PC-3 (cell line): ENCODE results near the gene CAMKK2. TPM values are rescaled to one million over a fixed set of nuclear protein-coding genes. Genes with fewer than 3 reads are reported as not detected.

Experiments used
- ATAC-seq: fragments of 200-7000 bp; cut with Tn5 transposase; 2 replicates; pipeline ENCODE4 v1.9.1; 2020; ENCODE audit warnings: mild to moderate bottlenecking, moderate library complexity
- BruUV-seq: library from RNA; stranded (reverse); fragments of 400-500 nt; replicated peaks from 2 replicates; lab custom pipeline; 2021; lab: Mats Ljungman, UMichigan
- CTCF ChIA-PET: fragments of 300-600 bp; sonication (Branson Sonifier 250); formaldehyde crosslinking; loops from one replicate; lab custom pipeline; 2022; ENCODE audit warnings: antibody characterized with exemption; lab: Charles Lee
- POLR2A ChIA-PET: fragments of 300-600 bp; sonication (Branson Sonifier 250); formaldehyde crosslinking; loops from one replicate; lab custom pipeline; 2022; ENCODE audit warnings: antibody characterized with exemption; ENCODE audit not compliant: unreplicated experiment; lab: Charles Lee
- DNase-seq: peaks from one replicate; pipeline ENCODE4 v3.0.0-alpha.2; 2015
- H2AFZ ChIP-seq: fragments of 300-600 bp; sonication (generic); 2 replicates; pipeline ENCODE4 v1.6.0; 2016; ENCODE audit warnings: antibody characterized with exemption, low read length
- H3F3A ChIP-seq: fragments of 300-600 bp; sonication (generic); one replicate; pipeline ENCODE4 v1.6.0; 2017; ENCODE audit warnings: antibody characterized with exemption, low read length, control low read depth, mild to moderate bottlenecking; ENCODE audit not compliant: unreplicated experiment
- H3K27ac ChIP-seq: fragments of 300-600 bp; sonication (generic); 2 replicates; pipeline ENCODE4 v1.5.1; 2016; ENCODE audit warnings: mild to moderate bottlenecking, low read length
- H3K27me3 ChIP-seq: fragments of 300-600 bp; sonication (generic); 2 replicates; pipeline ENCODE4 v1.6.1; 2016; ENCODE audit warnings: low read length, mixed read lengths
- H3K36me3 ChIP-seq: fragments of 300-600 bp; sonication (generic); 2 replicates; pipeline ENCODE4 v1.6.1; 2016; ENCODE audit warnings: low read depth, mixed run types, low read length, mixed read lengths
- H3K4me1 ChIP-seq: fragments of 300-600 bp; sonication (generic); 2 replicates; pipeline ENCODE4 v1.5.1; 2016; ENCODE audit warnings: low read length; ENCODE audit not compliant: insufficient read depth
- H3K4me2 ChIP-seq: fragments of 300-600 bp; sonication (generic); 2 replicates; pipeline ENCODE4 v1.6.0; 2016; ENCODE audit warnings: low read length
- H3K4me3 ChIP-seq: fragments of 300-600 bp; sonication (generic); 2 replicates; pipeline ENCODE4 v1.5.1; 2016; ENCODE audit warnings: mild to moderate bottlenecking, low read length, mixed read lengths
- H3K79me2 ChIP-seq: fragments of 300-600 bp; sonication (generic); 2 replicates; pipeline ENCODE4 v1.6.1; 2017; ENCODE audit warnings: low read length, mixed read lengths
- H3K9ac ChIP-seq: fragments of 300-600 bp; sonication (generic); 2 replicates; pipeline ENCODE4 v1.6.0; 2016; ENCODE audit warnings: mild to moderate bottlenecking, low read length
- H3K9me2 ChIP-seq: fragments of 300-600 bp; sonication (generic); replicated peaks from 2 replicates; pipeline ENCODE4 v1.6.1; 2016; ENCODE audit warnings: mixed run types, low read length, mixed read lengths
- H3K9me3 ChIP-seq: fragments of 300-600 bp; sonication (generic); 2 replicates; pipeline ENCODE4 v1.6.1; 2016; ENCODE audit warnings: low read length, mixed read lengths
- H4K20me1 ChIP-seq: fragments of 300-600 bp; sonication (generic); 2 replicates; pipeline ENCODE4 v1.6.1; 2016; ENCODE audit warnings: low read length, mixed read lengths
- EZH2 ChIP-seq: fragments of 300-600 bp; sonication (generic); IDR thresholded peaks from one replicate; pipeline ENCODE4 v1.6.1; 2017; ENCODE audit warnings: antibody characterized with exemption, mild to moderate bottlenecking, low read length; ENCODE audit not compliant: unreplicated experiment
- EZH2phosphoT487 ChIP-seq: fragments of 300-600 bp; sonication (generic); IDR thresholded peaks from 2 replicates; pipeline ENCODE4 v1.6.1; 2018; ENCODE audit warnings: mild to moderate bottlenecking, antibody characterized with exemption, low read length, borderline replicate concordance
- intact Hi-C: fragments of 100-400 bp; cut with micrococcal nuclease; formaldehyde crosslinking; loops from 2 replicates; pipeline ENCODE4 v1.9.0; 2023
- total RNA-seq: library from RNA; depleted of rRNA; stranded (reverse); fragments of >200 nt; gene quantifications from 2 replicates; pipeline ENCODE4 v1.2.3, GENCODE V29; 2014
- TF ChIP-seq, protein P1 (sequence below): fragments of 300-600 bp; sonication (generic); conservative IDR thresholded peaks from 2 replicates; pipeline ENCODE4 v1.5.1; 2017; ENCODE audit warnings: antibody characterized with exemption, low read depth, mild to moderate bottlenecking, low read length

The CAMKK2 gene
- total RNA-seq, 1 experiment from 2014 or later, result 26.5 TPM

DNA sequence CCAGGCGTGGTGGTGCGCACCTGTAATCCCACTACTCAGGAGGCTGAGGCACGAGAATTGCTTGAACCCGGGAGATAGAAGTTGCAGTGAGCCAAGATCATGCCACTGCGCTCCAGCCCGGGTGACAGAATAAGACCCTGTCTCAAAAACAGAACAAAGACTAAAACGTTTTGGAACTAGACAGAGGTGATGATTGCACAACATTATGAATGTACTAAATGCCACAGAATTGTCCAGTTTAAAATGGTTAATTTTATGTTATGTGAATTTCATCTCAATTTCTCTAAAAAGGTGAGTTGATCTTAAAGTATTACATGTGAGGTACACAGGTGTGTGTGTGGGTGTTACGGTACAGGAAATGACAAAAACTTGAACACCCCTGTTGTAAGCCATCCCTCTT, 70.1 kb downstream of the CAMKK2 start:
- no TSS peak for BruUV-seq
- peaks cover 22% of the 10 kb centered on the region for H3K4me1 ChIP-seq
- no peaks in the 10 kb centered on the region for H3K9me2 ChIP-seq
- no peaks in the 10 kb centered on the region for H3F3A ChIP-seq
- H3K27ac ChIP-seq, result no peak overlapping the region
- CTCF ChIA-PET, result no interaction called here
- H3K79me2 ChIP-seq, result no peaks in the 10 kb centered on the region
- H3K27me3 ChIP-seq, result no peaks in the 10 kb centered on the region
- POLR2A ChIA-PET, result no interaction called here
- H4K20me1 ChIP-seq, result no peaks in the 10 kb centered on the region
- H3K4me3 ChIP-seq, result no peak overlapping the region
- no peak overlapping the region for H2AFZ ChIP-seq
- intact Hi-C loops, result no loop called here
- H3K9ac ChIP-seq, result no peak overlapping the region
- H3K4me2 ChIP-seq, result no peak overlapping the region
- TF ChIP-seq EZH2phosphoT487, result no peak
- no peak for TF ChIP-seq EZH2
- TF ChIP-seq, protein P1, sequence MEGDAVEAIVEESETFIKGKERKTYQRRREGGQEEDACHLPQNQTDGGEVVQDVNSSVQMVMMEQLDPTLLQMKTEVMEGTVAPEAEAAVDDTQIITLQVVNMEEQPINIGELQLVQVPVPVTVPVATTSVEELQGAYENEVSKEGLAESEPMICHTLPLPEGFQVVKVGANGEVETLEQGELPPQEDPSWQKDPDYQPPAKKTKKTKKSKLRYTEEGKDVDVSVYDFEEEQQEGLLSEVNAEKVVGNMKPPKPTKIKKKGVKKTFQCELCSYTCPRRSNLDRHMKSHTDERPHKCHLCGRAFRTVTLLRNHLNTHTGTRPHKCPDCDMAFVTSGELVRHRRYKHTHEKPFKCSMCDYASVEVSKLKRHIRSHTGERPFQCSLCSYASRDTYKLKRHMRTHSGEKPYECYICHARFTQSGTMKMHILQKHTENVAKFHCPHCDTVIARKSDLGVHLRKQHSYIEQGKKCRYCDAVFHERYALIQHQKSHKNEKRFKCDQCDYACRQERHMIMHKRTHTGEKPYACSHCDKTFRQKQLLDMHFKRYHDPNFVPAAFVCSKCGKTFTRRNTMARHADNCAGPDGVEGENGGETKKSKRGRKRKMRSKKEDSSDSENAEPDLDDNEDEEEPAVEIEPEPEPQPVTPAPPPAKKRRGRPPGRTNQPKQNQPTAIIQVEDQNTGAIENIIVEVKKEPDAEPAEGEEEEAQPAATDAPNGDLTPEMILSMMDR, result no peak
- DNase-seq, result no peak
- 0 out of 2 replicates have a peak, but pooled peaks cover 4% of the 10 kb centered on the region for H3K36me3 ChIP-seq
- no peak for ATAC-seq
- H3K9me3 ChIP-seq, result no peaks in the 10 kb centered on the region

DNA sequence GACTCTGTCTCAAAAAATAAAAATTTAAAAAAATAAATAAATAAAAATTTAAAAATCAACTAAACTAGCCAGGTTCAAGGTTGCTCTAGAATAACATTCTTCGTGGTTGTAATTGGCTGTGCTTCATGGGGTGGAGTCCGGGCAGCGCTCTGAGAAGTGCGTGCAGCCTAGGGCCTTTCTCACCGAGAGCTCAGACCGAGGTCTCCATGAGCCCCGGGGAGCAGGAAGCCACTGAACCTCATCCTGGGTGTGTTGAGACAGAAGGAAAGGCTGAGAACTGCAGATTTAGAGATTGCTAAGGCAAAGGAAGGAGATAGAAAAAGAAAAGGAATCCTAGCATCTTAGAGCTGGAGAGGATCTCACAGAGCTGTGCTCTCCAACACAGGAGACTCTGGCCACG, 71.9 kb downstream of the CAMKK2 start:
- no peak overlapping the region for H2AFZ ChIP-seq
- H3K36me3 ChIP-seq, result 0 out of 2 replicates have a peak, but pooled peaks cover 4% of the 10 kb centered on the region
- H3K9me2 ChIP-seq, result no peaks in the 10 kb centered on the region
- DNase-seq (no peak), ATAC-seq (no peak)
- no peaks in the 10 kb centered on the region for H3K79me2 ChIP-seq
- CTCF ChIA-PET, result no interaction called here
- H3K4me3 ChIP-seq, result no peak overlapping the region
- TF ChIP-seq, protein P1, result no peak
- TF ChIP-seq EZH2, result no peak
- no peaks in the 10 kb centered on the region for H3F3A ChIP-seq
- H3K4me2 ChIP-seq, result no peak overlapping the region
- no peak overlapping the region for H3K9ac ChIP-seq
- POLR2A ChIA-PET, result no interaction called here
- H3K27ac ChIP-seq, result no peak overlapping the region
- no peaks in the 10 kb centered on the region for H4K20me1 ChIP-seq
- intact Hi-C loops, result no loop called here
- H3K27me3 ChIP-seq, result no peaks in the 10 kb centered on the region
- peaks cover 18% of the 10 kb centered on the region for H3K4me1 ChIP-seq
- BruUV-seq, result no TSS peak
- H3K9me3 ChIP-seq, result no peaks in the 10 kb centered on the region

DNA sequence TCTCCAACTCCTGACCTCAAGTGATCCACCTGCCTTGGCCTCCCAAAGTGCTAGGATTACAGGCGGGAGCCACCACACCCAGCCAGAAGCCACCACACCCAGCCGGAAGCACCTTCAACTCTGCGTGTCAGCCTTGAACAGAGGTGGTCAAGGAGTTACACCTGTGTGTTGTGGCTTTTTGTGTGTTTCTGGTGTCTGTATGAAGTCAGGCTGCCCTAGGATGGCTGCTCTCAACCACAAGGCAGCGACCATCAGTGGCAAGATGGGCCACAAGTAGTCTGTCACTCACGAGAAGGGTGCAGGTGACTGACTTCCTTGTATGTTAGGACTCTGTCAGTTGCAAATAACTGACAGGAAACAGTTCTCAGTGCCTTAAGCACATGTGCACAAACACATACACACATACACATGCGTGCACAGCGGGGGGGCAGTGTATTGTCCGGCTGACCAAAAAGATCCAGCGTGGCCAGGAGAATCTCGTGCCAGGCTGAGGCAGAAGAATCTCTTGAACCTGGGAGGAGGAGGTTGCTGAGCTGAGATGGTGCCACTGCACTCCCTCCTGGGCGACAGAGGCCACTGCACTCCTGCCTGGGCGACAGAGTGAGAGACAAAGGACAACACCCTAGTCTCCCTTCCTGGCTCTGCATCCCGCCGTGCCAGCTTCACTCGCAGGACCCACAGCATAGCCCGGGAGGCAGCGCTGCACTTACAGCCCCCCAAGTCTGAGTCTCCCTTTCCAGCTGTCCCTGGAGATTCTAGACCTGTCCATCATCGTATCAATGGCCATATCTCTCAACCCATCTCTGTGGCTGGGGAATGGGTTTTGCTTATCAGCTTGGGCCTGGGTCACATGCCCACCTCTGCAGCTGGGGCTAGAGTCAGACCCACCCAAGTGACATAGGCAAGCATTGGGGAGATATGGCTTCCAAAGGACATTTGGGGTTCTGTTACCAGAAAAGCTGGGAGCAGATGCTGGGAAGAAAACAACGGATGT, 72.9 kb downstream of the CAMKK2 start:
- H3K36me3 ChIP-seq, result 0 out of 2 replicates have a peak, but pooled peaks cover 1% of the 10 kb centered on the region
- ATAC-seq, result peak; percentile 70
- intact Hi-C loops, result no loop called here

More for the DNA sequence above, 72.9 kb downstream of the CAMKK2 start:
- Histone ChIP-seq H3K9me2 (no peaks in the 10 kb centered on the region), H3K4me3 (no peak overlapping the region), H3K9ac (no peak overlapping the region), H3K9me3 (no peaks in the 10 kb centered on the region), H3F3A (no peaks in the 10 kb centered on the region), H4K20me1 (no peaks in the 10 kb centered on the region), H3K79me2 (no peaks in the 10 kb centered on the region), H2AFZ (no peak overlapping the region), H3K4me1 (peaks cover 12% of the 10 kb centered on the region), H3K4me2 (no peak overlapping the region), H3K27ac (no peak overlapping the region), H3K27me3 (no peaks in the 10 kb centered on the region)
- POLR2A ChIA-PET, result no interaction called here
- CTCF ChIA-PET, result interaction anchor here (0.5 kb wide), 1 partner anchor 172 kb away, joined by 4 read pairs; no protein-coding TSS in a partner anchor
- DNase-seq, result no peak
- no TSS peak for BruUV-seq
- no peak for TF ChIP-seq EZH2phosphoT487
- TF ChIP-seq, protein P1, result peak; percentile 64
